Renal cortex interstitium (tissue), 11 donors: ENCODE results near the gene CCND2. TPM values are rescaled to one million over a fixed set of nuclear protein-coding genes. Genes with fewer than 3 reads are reported as not detected.
A peak's percentile ranks its signal among the peaks of the same experiment; 100 is the strongest.

Experiments used
- DNase-seq, 11 donors: peaks; one replicate each; pipeline ENCODE4 v3.0.0-alpha.2; 2013; ENCODE audit warnings: low read depth in 9 of 11, low spot score in 4 of 11; ENCODE audit errors: extremely low read depth in 1 of 11
- polyA plus RNA-seq, 3 donors: library from polyadenylated mRNA; unstranded; fragments of 120-200 nt; gene quantifications; one replicate each; pipeline ENCODE4 v1.2.1, GENCODE V29; 2013; ENCODE audit not compliant: insufficient read length in 3 of 3

The CCND2 gene
- polyA plus RNA-seq, 3 donors = 51.3 to 58.5 (median 57.9) TPM

DNA sequence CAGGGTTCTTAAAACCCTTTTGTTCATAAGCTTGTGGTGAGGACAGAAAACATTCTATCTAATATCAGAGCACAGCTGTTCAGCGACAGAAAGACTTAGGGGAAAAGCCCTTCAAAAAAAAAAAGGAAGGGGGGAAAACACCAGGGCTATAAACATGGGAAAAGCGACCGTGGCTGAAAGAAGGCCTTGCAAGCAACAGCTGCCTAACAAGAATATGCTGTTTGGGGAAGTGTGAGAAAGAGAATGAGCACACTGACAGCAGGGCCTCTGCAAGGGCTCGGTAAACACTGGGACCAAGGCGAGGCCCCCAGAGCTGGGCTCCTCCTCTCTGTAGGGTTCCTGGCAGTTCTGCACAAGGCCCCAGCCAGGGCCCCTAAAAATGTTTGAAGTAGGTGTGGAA is 27.4 kb upstream of the CCND2 start:
- DNase-seq = no peak

DNA sequence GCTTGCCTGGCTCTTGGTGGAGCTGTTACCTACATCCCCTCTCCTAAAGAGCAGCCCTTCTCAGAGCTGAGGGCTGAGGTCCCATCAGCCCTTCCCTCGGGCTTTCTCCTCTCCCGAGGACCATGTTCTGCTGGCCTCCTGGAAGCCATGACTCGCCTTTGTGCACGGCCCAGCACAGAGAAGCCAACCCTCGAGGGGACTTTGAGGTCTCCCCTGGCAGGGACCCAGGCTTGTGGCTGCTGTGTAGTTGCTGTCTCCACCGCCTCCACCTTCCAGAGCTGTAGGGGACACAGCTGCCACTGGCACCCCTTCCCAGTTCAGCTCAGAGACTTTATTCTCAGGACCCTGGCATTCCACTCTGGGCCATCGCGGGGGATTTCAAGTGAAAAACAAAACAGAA is 22.9 kb upstream of the CCND2 start:
- no peak for DNase-seq

DNA sequence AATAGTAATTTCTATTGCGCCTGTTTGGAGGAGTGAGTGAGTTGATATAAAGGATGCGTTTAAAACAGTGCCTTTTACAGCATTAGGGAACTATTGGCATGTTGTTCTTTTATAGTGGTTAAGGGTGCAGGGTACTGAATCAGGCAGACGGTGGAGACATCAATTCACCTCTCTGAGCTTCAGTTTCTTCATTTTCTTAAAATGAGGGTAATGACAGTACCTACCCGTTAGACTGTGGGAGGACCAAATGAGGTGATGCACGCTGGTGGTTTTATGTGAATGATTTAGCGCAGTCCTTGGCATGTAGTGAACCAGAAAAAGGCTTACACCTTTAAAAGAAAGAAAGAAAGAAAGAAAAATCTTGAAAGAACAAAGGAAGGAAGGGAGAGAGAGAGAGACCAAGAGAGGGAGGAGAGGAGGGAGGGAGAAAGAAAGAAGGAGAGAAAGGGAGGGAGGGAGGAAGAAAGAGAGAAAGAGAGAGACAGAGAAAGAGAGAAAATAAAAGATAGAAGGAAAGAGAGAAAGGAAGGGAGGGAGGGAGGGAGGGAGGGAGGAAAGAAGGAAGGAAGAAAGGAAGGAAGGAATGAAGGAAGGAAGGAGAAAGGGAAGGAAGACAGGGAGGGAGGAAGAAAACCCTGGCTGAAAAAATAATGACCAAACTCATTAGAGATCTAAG is 22.2 kb upstream of the CCND2 start:
- no peak for DNase-seq

DNA sequence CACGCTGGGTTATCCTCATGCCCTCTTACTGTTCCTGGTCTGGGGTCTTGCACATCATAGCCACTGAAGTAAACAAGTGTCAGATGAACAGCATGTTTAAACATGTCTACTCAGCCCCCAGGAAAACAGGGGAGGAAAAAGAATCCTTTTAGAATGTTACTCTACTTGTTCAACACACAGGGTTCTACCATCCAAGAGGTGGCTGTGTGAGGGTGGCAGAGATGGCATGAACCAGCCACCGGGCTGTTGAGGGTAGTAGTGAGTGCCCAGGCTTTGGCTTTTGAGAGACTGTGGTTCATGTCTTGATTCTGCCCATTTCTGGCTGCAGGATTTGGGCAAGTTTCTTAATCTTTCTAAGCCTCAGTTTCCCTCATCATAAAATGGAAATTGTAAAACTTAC is 21.6 kb upstream of the CCND2 start:
- no peak for DNase-seq

DNA sequence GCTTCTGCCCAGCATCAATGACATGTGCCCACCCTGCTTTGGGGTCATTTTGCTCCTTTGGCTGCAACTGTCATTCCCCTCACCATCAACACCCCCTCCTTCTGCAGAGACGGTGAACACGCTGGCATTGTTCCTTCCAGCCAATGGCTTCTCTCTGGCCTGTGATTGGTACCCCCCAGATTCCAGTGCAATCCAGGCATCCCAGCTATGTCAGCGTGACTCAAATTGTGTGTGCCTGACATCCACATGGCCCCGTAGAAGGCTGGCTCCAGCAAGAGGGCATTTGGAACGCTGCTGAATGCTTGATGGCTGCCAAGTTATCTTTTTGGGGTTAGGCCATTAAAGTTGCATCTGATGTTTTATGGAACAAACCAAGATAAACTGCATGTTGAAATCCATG is 21.0 kb upstream of the CCND2 start:
- DNase-seq = no peak

DNA sequence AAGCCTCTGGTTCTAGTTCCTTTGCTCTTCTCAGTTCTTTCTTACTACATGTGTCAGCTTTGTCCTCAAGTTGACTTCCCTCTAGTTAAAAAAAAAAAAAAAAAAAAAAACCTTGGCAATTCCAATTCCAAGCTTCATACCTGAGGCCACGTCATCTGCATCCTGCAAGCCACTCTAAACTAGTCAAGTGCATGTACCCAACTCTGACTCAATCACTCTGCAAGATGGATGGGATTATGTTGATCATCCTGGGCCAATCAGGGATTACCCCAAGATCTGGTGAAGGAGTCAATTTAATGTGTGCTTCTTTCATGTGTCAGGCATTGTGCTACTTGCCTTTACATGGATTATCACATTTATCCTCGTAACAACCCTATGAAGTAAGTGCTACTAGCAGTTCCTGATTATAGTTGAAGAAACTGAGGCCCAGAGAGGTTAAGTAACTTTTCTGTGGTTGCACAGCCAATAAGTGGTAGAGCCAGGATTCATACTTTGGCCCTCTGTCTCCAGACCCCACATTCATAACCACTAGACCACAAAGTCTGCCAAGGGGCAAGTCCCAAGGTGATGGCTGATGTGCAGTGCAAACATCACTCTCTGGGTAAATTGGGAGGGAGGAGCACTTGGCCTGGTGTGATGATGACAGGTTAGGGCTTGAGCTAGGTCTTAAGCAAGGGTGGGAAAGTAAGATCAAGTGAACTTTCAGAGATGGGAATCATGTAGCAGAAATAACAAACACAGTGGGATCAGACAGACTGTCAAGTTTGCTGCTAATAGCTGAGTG is 17.3 kb upstream of the CCND2 start:
- DNase-seq = no peak

DNA sequence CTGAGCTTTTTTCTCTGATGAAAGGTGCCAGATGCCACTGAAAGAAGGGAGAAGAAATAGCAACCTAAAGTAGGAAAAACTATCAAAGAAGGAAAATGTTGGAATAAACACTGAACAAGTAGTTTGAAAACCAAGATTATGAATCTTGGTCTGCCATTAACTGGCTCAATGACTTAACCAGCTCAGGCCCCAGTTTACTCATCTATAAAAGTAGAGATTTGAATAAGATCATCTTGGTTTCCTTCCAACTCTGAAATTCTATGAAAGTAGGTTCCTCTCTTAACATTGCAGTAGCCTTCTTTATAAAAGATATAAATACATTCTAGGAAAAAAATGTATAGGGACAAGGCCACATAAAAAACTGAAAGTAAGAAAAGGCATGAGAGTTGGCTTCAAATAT is 16.1 kb upstream of the CCND2 start:
- DNase-seq = no peak

DNA sequence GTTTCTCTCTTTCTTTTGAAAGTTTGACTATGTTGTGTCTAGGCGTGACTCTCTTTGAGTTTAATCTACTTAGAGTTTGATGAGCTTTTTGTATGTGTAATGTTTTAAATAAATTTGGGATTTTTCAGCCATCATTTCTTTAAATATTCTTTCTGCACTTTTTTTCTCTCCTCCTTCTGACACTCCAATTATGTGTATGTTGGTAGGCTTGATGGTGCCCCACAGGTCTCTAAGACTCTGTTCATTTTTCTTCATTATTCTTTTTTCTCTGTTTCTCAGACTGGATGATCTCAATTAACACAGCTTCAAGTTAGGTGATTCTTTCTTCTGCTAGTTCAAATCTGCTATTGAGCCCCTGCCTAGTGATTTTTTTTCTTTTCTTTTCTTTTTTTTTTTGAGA is 14.5 kb upstream of the CCND2 start:
- no peak for DNase-seq

DNA sequence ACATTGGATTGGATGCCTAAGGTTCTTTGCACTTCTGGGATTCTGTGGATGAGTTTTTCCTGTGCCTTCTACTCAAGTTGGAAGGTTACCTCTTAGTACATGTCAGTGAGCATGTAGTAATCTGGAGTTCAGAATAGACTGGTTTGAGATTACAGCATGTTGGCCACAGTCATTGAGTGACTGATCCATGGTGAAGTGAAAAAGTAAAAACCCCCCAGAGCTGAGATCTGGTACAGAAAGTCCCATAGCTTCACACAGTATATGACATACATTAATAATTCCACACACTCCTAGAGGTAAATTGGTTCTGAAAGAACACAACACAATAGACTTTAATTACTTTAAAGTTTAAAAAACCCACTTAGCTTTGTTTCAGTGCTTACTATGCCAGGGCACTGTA is 11.9 kb upstream of the CCND2 start:
- no peak for DNase-seq

DNA sequence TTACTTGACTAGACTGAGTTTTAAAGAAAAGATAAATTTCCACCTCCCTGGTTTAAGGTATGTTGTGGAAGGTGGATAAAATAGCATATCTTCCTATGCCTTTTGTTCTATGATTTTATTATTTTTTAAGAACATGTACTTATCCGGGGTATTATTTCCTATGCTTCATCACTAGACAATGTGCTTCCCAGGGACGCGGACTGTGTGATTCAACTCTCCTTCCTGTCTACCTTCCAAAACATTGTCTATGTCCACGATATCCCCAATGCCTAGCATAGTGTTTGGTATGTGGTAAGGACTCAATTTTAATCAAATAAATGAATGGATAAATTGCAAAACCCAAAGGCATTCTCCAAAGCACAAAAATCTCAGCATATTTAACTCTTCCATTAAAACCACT is 8.3 kb upstream of the CCND2 start:
- no peak for DNase-seq

DNA sequence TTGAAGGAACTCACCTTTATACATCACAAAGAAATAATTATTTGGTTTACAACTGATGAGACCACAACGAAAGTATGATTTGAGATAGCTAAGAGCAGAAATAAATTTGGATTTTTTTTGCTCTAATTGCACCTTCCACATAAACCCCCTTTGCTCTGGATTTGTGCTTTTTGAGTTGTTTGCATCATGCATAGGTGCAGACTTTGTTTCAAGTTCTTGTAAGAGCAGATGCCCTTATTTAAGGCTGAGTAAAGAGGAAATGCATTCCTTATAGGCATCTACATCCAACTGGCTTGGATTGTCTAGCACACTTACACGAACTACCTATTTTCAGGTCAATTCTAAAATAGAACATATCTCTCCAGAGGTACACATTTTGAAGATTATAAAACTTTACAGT is 6.6 kb upstream of the CCND2 start:
- DNase-seq = no peak

DNA sequence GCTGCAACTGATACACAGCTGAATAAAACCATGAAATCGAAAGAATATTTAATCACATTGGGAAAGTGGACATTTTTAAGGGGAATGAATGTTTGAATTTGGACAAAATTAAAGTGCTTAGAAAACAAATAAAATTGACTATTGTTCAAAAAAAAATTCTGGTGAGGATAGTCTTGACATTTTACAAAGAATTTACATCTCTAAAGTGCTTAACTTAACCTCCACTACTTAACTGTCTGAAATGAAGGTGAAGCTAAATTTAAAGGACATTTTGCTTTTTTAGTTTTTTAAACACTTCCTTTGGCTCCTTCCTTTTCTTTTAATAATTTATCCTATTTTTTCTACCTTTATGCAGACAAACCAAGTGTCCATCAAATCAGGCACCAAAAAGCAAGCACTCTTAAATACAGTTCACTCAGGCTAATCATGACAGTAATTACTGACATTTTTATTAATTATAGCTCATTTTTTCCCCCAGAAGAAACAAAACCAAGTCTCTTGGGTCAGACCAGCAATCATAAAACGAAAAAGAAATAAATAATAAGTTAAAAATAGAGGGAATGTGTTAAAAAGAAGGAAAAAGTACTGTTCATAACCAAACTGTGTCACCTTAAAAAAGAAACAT is 5.7 kb upstream of the CCND2 start:
- no peak for DNase-seq

DNA sequence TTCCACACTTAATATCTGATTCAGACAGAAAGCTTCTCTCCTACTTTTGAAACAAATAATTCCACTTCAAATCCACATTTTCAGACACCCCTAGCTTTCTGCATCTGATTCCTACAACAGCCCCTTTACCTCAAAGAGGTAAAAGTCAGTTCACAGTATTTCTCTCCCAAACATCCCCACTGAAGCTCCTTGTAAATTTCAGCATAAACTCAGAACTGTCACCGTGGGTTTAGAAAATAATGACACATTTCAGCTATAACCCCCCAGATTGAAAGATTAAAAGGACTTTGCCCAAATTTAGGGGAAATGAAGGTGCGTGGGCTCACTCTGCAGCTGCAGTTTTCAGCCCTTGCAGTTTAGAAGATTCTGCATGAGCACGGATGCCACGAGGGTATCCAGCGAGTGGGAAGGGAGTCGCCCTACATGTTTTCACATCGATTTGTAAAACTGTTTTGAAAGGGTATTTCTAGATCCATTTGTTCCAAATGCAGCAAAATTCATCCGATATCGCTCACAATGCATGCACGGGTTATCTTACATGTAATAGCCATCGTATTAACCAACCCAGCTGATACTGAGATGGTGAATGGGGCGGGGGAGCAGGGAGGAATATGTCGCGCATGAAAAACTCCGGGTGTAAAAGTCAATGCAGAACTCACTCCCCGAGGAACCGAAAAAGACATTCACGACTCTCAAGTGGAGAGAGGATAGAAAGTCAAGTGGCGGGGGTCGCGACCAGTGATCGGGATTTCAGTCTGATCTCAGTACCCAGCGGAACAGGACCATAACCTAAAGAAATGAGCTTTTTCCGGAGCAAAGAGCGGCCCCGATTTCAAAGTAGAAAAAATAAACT is 5.0 kb upstream of the CCND2 start:
- peak in 4 of 11 donors; percentile 21 to 53 (median 40) for DNase-seq

DNA sequence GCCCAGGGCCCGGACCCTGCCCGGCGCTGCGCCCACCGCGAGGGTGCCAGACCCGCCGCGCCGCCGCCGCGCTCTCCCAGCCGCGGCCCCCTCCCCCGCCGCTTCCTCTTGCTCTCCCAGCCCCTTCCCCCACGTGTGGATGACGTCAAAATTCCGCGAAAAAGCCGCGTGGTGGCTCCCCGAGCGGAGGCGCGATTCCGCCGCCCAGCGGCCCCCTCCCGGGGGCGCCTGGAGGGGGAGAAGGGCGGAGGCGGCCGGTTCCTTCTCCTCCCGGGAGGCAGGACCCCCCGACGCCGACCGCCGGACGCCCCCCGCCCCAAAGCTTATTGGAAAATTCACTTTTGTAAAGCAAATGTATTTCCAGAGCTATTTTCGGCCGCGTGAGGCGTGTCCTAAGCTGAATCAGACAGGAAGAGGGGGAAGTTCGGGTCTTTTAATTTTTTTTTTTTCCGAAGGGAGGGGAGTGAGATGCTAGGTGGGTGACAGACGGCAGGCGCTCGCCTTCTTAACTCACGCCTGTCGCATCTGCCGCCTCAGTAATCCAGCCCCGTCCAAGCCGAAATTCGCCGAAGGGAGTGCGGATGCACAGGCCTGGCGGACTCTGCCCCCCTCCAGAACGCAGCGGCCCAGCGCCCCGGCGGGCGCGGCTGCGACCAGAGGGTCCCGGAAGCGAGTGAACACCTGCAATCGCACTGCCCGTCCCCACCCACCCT is 4.1 kb upstream of the CCND2 start:
- peak in 10 of 11 donors; percentile 67 to 89 (median 86) for DNase-seq

DNA sequence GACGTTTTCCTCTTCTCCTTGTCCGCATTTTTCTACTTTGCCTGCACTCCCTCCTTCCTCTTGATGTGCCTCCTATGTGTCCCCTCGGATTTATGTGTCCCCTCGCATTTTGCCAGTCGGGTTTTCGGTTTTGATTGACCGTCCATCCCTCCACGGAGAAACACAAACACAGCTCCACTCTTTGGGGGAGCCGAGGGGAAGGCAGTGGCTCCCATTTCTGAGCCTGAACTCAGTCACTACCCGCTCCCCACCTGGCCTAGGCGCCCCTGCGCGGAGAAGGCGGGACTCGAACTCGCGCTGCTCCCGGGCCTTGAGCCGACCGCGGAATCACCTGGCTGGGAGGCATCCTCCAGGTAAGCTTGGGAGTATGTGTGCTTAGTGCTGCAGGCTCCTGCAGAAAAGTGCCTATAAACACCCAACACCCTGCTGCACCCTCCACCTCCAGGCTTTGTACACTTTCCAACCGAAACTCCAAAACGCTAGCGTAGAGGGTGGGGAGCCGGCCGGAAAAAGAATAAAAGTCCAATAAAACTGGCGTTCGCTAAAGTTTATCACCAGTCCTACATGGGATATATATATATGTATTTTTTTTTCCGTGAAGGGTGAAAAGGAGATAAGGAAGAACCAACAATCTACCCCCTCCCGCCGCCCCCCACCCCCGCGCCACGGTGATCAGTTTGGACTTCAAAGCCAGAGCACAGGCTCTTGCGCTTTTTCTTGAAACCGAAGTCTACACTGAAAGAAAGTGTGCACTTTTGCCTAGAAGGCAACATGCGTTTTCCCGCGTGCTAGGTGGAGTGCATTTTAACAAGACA is 3.3 kb upstream of the CCND2 start:
- peak in 1 of 11 donors; percentile 7 for DNase-seq

DNA sequence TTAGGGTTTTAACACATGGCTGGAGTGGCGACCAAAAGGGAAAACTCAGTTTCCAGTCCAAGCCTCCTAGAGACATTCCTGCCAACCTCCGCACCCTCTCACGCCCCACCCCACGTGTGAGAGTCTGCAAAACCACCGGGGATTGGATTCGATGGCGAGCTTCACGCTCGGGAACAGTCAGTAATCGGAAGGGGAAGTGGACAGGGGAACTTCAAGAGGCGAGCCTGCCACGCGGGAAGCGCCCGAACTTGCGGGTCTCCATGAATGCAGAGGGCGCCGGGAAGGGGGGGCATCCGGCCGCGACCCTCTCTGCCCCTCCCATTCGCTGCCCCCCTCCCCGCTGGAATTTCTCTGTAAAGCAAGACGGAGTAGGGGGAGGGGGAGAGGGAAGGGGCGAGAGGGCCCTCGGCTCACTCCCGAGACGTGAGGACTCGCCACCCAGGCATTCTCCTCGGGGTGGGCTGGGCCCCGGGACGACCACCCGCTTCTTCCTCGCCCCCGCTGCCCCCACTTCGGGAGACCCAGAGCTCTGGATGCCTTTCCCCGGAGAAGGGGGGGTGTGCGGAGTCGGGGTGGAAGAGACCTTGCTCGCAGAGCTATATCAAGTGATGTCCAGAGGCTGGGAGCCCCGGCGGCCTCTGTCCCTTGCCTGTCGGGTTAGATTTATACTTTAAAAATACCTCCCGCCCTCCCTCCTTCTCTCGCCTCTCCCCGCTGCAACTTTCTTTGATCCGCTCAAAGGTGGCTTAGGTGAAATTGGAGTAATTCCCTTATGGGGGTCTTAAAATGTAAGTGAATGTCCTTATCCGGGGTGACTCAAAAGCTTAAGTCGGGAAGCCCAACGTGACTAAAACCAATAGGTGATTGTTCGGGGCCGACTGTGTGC is 2.5 kb upstream of the CCND2 start:
- DNase-seq = peak in 6 of 11 donors; percentile 44 to 69 (median 57)
